Left ventricle myocardium inferior (tissue), 1 donor: ENCODE measurements around the gene ADAMTS19. TPM values are rescaled to one million over a fixed set of nuclear protein-coding genes. Genes with fewer than 3 reads are reported as not detected.

Source experiments
- DNase-seq: peaks from one replicate; pipeline ENCODE4 v3.0.0-alpha.2; 2020
- H3K27ac ChIP-seq: fragments of 200-600 bp; replicated peaks from 2 replicates; pipeline ENCODE4 v1.8.0; 2021
- H3K27me3 ChIP-seq: fragments of 200-600 bp; 2 replicates; pipeline ENCODE4 v1.8.0; 2021; ENCODE audit warnings: low read depth
- H3K36me3 ChIP-seq: fragments of 200-600 bp; 2 replicates; pipeline ENCODE4 v1.8.0; 2021
- H3K4me1 ChIP-seq: fragments of 200-600 bp; 2 replicates; pipeline ENCODE4 v1.8.0; 2021
- H3K4me3 ChIP-seq: fragments of 200-600 bp; 2 replicates; pipeline ENCODE4 v1.8.0; 2021; ENCODE audit warnings: mild to moderate bottlenecking, moderate library complexity
- H3K9me3 ChIP-seq: fragments of 200-600 bp; replicated peaks from 2 replicates; pipeline ENCODE4 v1.8.0; 2021
- intact Hi-C: fragments of 100-400 bp; cut with micrococcal nuclease; formaldehyde crosslinking; loops from one replicate; pipeline ENCODE4 v1.11.0; 2022
- total RNA-seq: library from RNA; stranded (reverse); fragmentation: NEBNext Ultra II Directional; extraction: Animal tissue kit (Norgen Biotek cat#: 25700); gene quantifications from one replicate; pipeline ENCODE4 v1.2.1, GENCODE V29; 2021
- TF ChIP-seq, protein P1 (sequence below): fragments of 200-600 bp; IDR thresholded peaks from 2 replicates; pipeline ENCODE4 v1.8.0; 2021; ENCODE audit warnings: antibody characterized with exemption, mild to moderate bottlenecking, borderline replicate concordance
- donor health status: DM: no; HTN: yes; CAD: no; lungs with severe emphysema.

The ADAMTS19 gene
- total RNA-seq, 1 donor from 2014 or later: 0.38 TPM

DNA sequence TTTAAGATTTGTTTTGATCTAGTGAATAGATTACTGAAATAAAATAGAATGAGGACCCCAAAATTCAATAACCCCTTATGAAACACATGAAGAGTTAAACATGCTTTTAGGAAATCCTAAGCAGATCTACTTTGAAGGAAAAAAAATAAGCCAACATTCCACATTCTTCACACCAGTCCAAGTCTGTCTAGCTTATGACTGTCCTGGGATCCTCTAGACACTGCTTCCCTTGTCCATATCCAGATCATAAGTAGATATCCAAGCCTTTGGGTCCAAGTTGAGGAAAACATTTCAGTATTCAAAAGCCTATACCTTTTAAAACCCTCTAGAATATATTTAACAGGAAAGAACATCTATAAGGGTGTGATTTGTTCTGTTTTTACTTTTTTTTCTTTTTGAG, 228.9 kb downstream of the ADAMTS19 start:
- Histone ChIP-seq H3K36me3 (no peaks in the 10 kb centered on the region), H3K27me3 (no peaks in the 10 kb centered on the region), H3K9me3 (no peaks in the 10 kb centered on the region), H3K4me1 (no peaks in the 10 kb centered on the region), H3K4me3 (no peak overlapping the region), H3K27ac (no peak overlapping the region)
- TF ChIP-seq, protein P1, sequence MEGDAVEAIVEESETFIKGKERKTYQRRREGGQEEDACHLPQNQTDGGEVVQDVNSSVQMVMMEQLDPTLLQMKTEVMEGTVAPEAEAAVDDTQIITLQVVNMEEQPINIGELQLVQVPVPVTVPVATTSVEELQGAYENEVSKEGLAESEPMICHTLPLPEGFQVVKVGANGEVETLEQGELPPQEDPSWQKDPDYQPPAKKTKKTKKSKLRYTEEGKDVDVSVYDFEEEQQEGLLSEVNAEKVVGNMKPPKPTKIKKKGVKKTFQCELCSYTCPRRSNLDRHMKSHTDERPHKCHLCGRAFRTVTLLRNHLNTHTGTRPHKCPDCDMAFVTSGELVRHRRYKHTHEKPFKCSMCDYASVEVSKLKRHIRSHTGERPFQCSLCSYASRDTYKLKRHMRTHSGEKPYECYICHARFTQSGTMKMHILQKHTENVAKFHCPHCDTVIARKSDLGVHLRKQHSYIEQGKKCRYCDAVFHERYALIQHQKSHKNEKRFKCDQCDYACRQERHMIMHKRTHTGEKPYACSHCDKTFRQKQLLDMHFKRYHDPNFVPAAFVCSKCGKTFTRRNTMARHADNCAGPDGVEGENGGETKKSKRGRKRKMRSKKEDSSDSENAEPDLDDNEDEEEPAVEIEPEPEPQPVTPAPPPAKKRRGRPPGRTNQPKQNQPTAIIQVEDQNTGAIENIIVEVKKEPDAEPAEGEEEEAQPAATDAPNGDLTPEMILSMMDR: no peak
- no peak for DNase-seq
- intact Hi-C loops: no loop called here

DNA sequence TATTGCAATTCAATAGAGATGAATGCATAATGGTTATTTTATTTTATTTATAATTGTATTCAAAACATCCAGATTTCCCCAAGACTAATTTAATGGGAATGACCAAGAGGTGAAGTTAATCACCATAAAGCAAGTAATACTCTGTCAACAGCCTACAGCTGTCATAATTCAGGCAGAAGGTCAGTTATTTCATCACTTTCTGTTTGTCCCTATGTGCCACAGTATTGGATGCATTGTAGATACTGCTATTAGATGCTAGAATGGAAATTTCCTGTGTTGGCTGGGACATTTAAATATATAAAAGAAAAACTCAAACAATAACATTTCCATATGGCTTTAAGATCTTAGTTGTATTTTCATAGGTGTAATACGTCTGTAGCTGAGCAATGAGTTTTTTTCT, 231.1 kb downstream of the ADAMTS19 start:
- DNase-seq: no peak
- Histone ChIP-seq H3K4me1 (no peaks in the 10 kb centered on the region), H3K27ac (no peak overlapping the region), H3K27me3 (no peaks in the 10 kb centered on the region), H3K4me3 (no peak overlapping the region), H3K9me3 (no peaks in the 10 kb centered on the region), H3K36me3 (no peaks in the 10 kb centered on the region)
- intact Hi-C loops: no loop called here
- TF ChIP-seq, protein P1: no peak

DNA sequence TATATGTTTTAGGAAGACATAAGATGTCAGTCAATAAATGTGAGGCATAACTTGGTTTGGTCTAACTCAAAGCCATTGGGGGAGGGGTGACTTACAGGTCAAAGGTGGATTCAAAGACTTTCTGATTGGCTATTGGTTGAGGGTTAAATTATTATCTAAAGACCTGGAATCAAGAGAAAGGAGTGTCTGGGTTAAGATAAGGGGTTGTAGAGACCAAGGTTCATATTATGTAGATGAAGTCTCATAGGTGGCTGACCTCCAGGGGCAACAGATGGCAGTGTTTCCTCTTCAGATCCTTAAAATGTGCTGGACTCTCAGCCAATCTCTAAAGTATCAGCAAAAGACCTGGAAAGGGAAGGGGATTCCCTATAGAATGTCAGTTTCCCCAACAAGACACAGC, 236.5 kb downstream of the ADAMTS19 start:
- H3K4me1 ChIP-seq: no peaks in the 10 kb centered on the region
- no peak overlapping the region for H3K27ac ChIP-seq
- TF ChIP-seq, protein P1: no peak
- no peak for DNase-seq
- H3K4me3 ChIP-seq: no peak overlapping the region
- no peaks in the 10 kb centered on the region for H3K27me3 ChIP-seq
- intact Hi-C loops: no loop called here
- H3K36me3 ChIP-seq: no peaks in the 10 kb centered on the region
- no peaks in the 10 kb centered on the region for H3K9me3 ChIP-seq

DNA sequence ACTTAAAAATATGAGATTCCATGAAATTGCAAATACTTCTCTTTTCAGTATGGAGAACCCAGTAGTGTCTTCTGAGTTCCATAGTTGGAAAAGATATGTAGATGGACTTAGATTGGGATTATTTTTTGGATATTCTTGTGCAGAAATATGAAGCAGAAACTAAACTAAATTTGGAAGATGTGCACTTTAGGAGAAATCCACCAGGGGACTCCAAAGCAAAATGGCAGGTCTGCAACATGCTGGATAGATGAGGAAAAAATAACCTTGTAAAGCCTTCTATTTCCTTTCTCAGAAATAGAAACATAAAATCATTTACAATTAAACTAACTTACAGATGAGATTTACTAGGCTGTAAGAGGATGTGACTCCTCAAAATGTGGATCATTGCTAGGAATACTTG, 238.6 kb downstream of the ADAMTS19 start:
- Histone ChIP-seq H3K27me3 (no peaks in the 10 kb centered on the region), H3K36me3 (no peaks in the 10 kb centered on the region)
- TF ChIP-seq, protein P1: no peak

DNA sequence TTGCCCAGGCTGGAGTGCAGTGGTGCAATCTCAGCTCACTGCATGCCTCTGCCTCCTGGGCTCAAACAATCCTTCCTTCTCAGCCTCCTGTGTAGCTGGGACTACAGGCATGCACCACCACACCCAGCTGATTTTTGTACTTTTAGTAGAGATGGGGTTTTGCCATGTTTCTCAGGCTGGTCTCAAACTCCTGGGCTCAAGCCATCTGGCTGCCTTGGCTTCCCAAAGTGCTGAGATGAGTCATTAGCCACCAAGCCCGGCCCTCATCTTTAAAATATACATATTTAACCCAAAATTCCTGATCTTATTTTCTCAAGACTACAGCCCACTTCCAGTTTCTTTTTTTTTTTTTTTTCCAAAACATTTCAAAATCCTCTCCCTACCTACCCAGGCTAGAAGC, 256.1 kb downstream of the ADAMTS19 start:
- no peak for DNase-seq
- Histone ChIP-seq H3K4me1 (no peaks in the 10 kb centered on the region), H3K27ac (no peak overlapping the region), H3K9me3 (no peaks in the 10 kb centered on the region), H3K27me3 (no peaks in the 10 kb centered on the region), H3K36me3 (no peaks in the 10 kb centered on the region), H3K4me3 (no peak overlapping the region)
- intact Hi-C loops: no loop called here
- TF ChIP-seq, protein P1: no peak

More for the DNA sequence above, 238.6 kb downstream of the ADAMTS19 start:
- Histone ChIP-seq H3K9me3 (no peaks in the 10 kb centered on the region), H3K4me3 (no peak overlapping the region), H3K27ac (no peak overlapping the region), H3K4me1 (no peaks in the 10 kb centered on the region)
- DNase-seq: no peak
- intact Hi-C loops: no loop called here

DNA sequence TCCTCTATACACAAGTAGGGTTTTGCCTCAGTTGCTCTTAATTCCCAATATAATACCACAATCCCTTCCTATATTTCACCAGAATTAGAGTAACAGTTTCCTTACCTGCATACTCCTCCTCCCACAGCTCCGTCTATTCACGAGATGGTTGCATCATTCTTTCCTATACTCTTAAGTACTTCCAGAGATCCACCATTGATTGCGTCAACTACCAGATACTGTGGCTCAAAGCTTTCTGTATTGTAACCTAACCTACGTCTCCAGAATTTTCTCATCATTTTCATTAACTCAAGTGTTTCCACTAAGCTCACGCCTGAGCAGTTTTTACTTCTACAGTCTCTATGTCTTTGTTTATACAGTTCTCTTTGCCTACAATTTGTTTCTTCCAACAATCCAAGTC, 256.6 kb downstream of the ADAMTS19 start:
- no peak for DNase-seq
- no peaks in the 10 kb centered on the region for H3K27me3 ChIP-seq
- H3K27ac ChIP-seq: no peak overlapping the region
- no peak overlapping the region for H3K4me3 ChIP-seq
- intact Hi-C loops: no loop called here
- TF ChIP-seq, protein P1: no peak
- no peaks in the 10 kb centered on the region for H3K9me3 ChIP-seq
- H3K36me3 ChIP-seq: no peaks in the 10 kb centered on the region
- H3K4me1 ChIP-seq: no peaks in the 10 kb centered on the region
